SKM-1 treated with dmso at 0.1 percent for 144 hours (cell line): ENCODE measurements around the gene INPP4B.

Experiments
- DNase-seq: peaks from one replicate; lab custom pipeline; 2025; ENCODE audit not compliant: unreplicated experiment; lab: John Stamatoyannopoulos, UW

Gene INPP4B

DNA sequence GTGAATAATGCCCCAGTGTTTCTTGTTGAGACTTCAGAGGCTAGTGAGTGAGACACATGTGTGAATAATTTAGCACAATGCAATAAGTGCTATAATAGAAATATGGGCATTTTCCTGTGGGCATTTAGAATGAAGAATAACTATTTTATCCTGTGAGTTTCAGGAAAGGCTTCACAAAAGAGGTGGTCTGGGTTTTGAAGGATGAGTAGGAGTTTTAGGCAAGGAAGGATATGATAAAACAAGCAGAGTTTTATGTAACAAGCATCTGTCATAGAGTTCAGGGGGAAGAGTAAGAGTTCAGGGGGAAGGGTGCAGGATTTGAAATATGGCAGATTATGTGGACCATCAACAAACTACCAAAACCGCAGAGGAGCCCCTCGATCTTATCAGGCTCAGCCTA lies 529.2 kb downstream of the INPP4B start:
- DNase-seq: no peak

GRCh38 chr4:142316025-142316424 lies 530.1 kb downstream of the INPP4B start:
- no peak for DNase-seq

GRCh38 chr4:142314686-142315085 lies 531.4 kb downstream of the INPP4B start:
- no peak for DNase-seq

DNA sequence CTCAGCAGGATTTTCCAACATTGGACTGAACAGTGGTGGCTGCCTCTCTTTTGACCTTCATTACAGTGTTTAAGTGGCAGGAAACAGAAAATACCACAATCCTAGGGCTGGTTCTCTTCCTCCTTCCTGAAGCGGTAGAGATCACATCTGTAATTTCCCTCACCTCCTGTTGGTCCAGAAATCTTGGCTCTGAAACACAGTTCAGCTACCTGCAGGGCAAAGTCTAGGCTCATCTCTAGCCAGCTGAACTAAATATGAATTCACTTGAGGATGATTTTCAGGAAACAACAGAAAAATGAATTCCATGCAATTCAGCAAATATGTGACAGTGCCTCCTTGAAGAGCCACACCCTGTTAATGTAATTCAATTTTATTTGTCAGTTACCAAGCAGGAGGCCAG lies 531.9 kb downstream of the INPP4B start:
- no peak for DNase-seq

- DNase-seq: no peak
Observed at GRCh38 chr4:142312391-142312790, 533.7 kb downstream of the INPP4B start.

- DNase-seq: no peak
Observed at GRCh38 chr4:142311916-142312315, 534.2 kb downstream of the INPP4B start.

GRCh38 chr4:142309772-142310171 lies 536.3 kb downstream of the INPP4B start:
- DNase-seq: no peak

- DNase-seq: no peak
Observed at GRCh38 chr4:142307857-142308256, 538.2 kb downstream of the INPP4B start.

DNA sequence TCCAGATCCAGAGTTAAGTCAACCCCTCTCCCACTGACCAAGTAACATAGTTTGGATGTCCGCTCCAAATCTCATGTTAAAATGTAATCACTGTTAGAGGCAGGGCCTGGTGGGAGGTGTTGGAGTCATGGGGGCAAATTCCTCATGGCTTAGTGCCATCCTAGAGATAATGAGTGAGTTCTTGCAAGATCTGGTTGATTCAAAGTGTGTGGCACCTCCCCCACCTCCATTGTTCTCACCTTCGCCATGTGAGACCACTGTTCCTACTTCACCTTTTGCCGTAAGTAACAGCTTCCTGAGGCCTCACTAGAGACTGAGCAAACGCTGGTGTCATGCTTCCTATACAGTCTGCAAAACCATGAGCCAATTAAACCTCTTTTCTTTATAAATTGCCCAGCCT lies 548.8 kb downstream of the INPP4B start:
- DNase-seq: no peak

GRCh38 chr4:142293536-142293935 lies 552.6 kb downstream of the INPP4B start:
- DNase-seq: no peak

DNA sequence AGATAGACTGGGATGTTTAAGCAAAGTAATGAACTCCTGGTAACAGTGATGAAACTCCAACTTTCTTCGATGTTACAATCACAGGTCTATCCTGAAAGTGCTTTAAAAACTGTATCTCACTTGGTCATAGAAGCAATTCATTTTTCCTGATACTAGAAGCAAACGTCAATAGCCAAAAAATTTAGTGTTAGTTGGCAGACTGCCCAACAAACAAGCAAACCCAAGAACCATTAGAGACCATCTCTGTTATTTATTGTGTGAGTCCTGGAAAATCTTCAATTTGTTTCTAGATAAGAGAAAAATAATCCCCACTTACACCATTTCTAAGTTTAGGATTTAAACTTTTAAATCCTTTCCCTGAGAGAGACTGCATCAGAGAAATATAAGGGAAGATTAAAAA lies 553.9 kb downstream of the INPP4B start:
- DNase-seq: no peak

DNA sequence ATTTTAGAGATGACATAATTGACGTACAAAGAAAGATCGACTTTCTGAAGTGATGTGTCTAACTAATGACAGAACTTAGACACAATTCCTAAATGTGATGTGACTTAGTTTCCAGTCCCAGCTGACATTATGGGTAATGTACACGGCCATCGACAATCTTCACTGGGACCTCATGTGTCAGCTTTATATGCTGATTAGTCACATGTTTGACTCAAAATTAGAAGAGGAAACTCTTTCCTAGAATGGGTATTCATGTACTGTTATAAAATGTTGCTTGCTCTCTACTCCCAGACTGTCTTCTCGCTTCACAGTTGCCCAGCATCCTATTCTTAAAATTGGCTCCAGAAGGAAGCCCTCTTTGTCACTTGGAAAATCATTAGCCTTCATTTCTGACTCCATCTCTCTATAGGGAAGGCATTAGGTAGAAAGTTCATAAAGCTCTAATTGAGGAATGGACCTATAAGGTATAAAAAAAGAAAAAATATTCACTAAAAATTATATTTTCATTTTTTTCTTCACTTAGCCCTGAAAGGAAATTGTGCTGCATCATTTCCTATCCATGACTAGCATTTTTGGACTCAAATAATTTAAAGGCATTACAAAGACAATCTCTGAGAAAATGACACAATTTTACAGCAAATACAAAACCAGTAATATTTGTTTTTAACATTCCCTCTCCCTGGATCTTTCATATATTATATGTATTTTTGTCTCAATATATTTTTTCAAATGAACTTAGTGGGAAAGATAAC lies 554.6 kb downstream of the INPP4B start:
- no peak for DNase-seq

DNA sequence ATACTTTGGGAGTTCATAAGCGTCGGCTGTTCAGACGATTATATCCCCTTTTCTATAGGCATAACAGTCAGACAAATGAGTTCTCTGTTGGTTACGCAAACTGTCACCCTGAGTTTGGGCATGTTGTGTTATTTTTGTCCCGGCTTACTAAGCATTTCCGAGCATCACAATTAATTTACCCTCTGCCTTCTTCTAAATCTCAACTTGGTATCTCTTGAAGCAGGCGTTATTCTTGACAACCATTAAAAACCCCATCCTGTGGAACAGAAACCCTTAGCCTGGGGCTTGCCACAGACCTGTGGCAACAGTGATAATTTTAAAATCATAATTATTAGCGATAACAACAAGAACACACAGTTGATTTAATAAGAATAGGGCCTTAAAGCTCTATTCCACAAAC lies 558.7 kb downstream of the INPP4B start:
- DNase-seq: no peak

- DNase-seq: no peak
Observed at GRCh38 chr4:142285222-142285583, 560.9 kb downstream of the INPP4B start.

DNA sequence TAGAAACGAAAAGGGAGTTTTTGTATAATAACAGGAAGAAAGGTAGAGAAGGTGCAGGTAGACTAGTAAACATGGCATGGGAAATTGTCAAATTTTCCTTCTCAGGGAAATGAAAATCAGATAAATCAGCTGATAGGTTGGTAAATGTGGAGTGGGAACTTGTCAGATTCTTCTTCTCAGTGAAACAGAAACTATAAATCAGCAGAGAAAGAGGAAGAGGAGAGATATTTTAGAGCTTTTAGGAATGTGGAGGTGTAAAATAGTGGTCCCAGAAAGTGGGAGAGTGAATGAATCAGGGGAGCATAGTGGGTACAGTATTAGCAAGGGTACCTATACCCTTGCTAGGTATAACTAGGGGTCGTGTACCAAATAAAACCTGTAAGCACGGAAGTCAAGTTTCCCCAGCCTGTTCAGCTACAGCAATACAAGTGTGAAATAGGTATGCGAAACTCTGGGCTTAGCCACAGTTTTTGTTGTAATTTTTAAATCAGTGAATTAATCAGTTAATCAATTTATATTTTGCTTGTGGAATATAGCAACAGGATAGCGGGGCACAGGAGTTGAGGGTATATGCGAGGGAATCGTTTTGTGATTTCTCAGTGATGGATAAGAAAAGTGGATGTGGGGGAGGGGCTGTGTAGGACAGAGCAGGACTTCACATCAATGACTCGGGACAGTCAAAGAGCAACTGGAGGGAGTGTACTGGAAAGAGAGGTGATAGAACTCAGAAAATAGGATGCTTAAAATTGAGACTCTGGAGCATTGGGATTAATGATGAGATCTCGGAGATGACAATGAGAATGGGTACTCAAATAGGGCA lies 561.5 kb downstream of the INPP4B start:
- DNase-seq: no peak

DNA sequence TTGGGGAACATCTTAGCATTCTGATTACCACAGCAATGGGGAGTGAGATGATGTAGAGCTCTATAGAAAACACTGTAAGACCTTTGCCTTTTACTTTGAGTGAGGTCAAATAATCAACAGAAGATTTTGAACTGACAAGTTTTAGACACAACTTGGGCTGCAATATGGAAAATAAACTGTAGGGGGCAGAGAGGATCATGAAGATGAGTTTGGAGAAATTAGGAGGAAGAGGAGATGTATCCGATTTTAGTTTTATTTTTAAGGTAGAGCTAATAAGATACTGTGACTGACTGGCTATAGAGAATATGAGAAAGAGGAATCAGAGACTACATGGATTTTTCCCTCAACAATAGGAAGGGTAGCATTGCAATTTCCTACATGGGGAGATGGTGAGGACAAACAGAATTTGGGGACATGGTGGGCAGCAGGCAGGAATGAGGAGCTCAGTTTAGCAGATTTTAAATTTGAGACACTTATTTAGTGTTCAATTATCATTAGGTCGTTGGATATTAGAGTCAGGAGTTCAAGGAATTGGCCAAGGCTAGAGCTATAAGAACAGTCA lies 563.1 kb downstream of the INPP4B start:
- peak; percentile 6 for DNase-seq

- DNase-seq: no peak
Observed at GRCh38 chr4:142281999-142282398, 564.1 kb downstream of the INPP4B start.

- peak; percentile 16 for DNase-seq
Observed at GRCh38 chr4:142278663-142279062, 567.4 kb downstream of the INPP4B start.

DNA sequence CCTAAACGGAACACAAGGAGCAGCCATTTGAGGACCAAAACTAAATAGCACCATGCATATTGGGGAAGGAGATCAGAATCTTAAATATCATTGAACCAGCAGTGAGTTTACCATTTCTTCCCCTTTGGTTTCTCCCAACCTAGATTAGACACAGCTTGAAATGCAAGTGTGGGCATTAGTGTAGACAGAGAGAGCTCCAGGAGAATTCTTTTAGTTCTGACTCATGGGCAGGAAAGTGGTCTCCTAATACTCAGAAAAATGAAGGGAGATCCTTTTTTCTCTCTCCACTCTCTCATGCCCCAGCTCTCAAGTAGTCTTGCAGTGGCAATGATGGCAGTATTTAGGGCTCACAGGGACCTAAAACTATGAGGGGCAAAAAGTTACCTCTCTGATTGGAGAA lies 567.9 kb downstream of the INPP4B start:
- no peak for DNase-seq

DNA sequence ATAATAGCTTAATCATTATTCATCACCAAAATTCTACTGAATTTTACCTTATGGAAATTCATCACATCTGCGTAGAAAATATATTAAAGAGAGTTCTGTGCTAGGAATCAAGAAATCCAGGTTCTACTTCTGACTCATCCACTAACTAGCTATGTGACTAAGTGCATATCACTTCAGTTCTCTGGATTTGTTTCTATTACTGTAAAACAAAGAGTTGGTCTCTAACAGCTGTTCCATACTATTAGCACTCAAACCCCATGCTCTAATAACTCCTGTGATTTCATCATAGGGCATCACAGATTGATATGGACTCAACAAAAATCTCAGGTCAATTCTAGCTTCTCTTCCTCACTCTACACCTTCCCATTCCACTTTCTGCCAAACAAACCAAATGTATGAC lies 572.0 kb downstream of the INPP4B start:
- no peak for DNase-seq

DNA sequence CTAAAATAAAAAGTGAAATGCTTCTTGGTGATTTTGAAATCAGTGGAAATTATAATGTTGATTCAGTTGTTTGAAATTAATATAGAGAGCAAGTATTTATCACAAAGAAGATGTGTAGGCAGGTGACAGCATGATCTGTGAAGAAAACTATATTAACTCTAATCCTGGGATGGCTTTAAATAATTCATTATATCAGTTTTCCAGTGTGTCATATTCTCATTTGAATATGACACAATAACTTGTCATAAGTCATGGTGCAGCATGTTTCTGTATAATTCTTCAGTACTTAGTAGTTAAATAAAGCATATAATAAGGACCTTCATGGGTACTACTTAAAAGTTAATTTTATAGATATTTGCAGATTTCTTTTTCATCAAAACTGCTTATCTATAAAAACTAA lies 573.6 kb downstream of the INPP4B start:
- no peak for DNase-seq

- DNase-seq: no peak
Observed at GRCh38 chr4:142271832-142272231, 574.3 kb downstream of the INPP4B start.
